Measurements from ENCODE around the gene SYCP2.

GRCh38 chr20:59945175-59945574, 11.7 kb upstream of the SYCP2 start:
- TF ChIP-seq CTCF (IDR thresholded peaks at IDR 0.05; ENCODE audit: insufficient read depth, low read length, poor library complexity, severe bottlenecking) (no peak), EZH2phosphoT487 (conservative IDR thresholded peaks at IDR 0.05; ENCODE audit: low read length) (no peak)

Data from SU-DHL-6 (cell line).